ENCODE results near the gene COX19. TPM values are rescaled to one million over a fixed set of nuclear protein-coding genes. Genes with fewer than 3 reads are reported as not detected.

COX19 gene
- total and polyA plus RNA-seq, 2 of the 13 experiments (the other 11 are each of a cell fraction or from before 2014, with no cell fraction given), result 11.5 to 21.7 TPM

DNA sequence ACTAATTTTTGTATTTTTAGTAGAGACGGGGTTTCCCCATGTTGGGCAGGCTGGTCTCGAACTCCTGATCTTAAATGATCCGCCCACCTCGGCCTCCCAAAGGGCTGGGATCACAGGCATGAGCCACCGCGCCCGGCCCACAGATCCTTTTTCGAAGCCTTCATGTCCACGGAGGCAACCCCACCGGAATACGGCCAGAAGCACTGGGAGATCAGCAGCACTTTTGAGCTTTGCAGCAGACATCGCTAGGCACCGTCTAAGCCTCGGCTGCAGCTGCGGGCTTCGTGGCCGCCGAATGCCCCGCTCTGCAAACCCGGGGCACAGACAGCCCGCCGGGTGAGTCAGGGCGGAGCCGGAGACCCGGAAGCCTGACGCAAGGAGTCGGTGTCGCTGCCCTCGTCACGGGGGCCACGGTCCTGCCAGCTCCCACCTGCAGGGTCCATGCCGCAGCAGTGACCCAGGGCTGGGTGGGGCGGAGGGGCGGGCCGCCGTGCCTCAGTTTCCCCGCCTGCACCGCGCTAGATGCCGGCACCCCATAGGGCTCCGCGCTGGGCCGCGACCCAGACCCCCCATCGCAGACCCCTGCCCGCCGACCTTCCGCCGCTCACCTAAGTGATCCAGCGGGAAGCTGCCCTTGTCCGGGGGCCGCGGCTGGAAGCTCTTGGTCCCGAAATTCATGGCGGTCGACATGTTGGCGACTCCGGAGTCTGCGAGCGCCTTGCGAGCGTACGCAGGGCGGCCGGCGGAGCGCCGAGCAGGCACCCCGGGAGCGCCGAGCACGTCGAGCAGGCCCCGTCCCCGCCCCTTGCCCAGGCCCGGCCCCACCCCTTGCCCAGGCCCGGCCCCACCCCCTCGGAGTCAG, at the start of gene COX19 (continued):
- TF ChIP-seq ARNT (IDR thresholded peaks at IDR 0.05) (no peak), ZC3H13 (CRISPR knock-in tag; IDR thresholded peaks at IDR 0.05) (peak; percentile 69; the same call in 1 of the 2 replicates), KLF6 (CRISPR knock-in tag; IDR thresholded peaks at IDR 0.05) (no peak; the same call in 1 of the 2 replicates), ZFX (CRISPR knock-in tag; IDR thresholded peaks at IDR 0.05; ENCODE audit: low read depth) (peak; percentile 73), SIX4 (CRISPR knock-in tag; IDR thresholded peaks at IDR 0.05) (peak; percentile 18; the same call in 1 of the 2 replicates), ZNF367 (CRISPR knock-in tag; IDR thresholded peaks at IDR 0.05; ENCODE audit: borderline replicate concordance) (no peak), HDAC2 (CRISPR knock-in tag; IDR thresholded peaks at IDR 0.05) (0 out of 2 replicates have a peak, but pooled peaks have one; percentile 13), MEIS1 (CRISPR knock-in tag; IDR thresholded peaks at IDR 0.05; ENCODE audit: borderline replicate concordance) (peak; percentile 38; the same call in 1 of the 2 replicates), ZNF598 (CRISPR knock-in tag; IDR thresholded peaks at IDR 0.05; ENCODE audit: borderline replicate concordance) (peak; percentile 39; the same call in 1 of the 2 replicates), ZNF773 (CRISPR knock-in tag; IDR thresholded peaks at IDR 0.05; ENCODE audit: borderline replicate concordance) (peak; percentile 57; the same call in 1 of the 2 replicates), SAP130 (CRISPR knock-in tag; IDR thresholded peaks at IDR 0.05; ENCODE audit: low read depth) (peak; percentile 75), ZNF451 (CRISPR knock-in tag; IDR thresholded peaks at IDR 0.05) (peak; percentile 30; the same call in 1 of the 2 replicates), FOXK2 (IDR thresholded peaks at IDR 0.05) (no peak), AHR (CRISPR knock-in tag; IDR thresholded peaks at IDR 0.05) (peak; percentile 41; the same call in 1 of the 2 replicates), ZNF337 (CRISPR knock-in tag; IDR thresholded peaks at IDR 0.05; ENCODE audit: borderline replicate concordance, low read depth) (peak; percentile 68; the same call in 1 of the 2 replicates), SSRP1 (CRISPR knock-in tag; IDR thresholded peaks at IDR 0.05) (no peak), FOXK1 (CRISPR knock-in tag; IDR thresholded peaks at IDR 0.05; ENCODE audit: borderline replicate concordance, low read depth) (peak; percentile 55; the same call in 1 of the 2 replicates), ELF1 (CRISPR knock-in tag; IDR thresholded peaks at IDR 0.05) (peak; percentile 82)
- TF ChIP-seq, protein P1, sequence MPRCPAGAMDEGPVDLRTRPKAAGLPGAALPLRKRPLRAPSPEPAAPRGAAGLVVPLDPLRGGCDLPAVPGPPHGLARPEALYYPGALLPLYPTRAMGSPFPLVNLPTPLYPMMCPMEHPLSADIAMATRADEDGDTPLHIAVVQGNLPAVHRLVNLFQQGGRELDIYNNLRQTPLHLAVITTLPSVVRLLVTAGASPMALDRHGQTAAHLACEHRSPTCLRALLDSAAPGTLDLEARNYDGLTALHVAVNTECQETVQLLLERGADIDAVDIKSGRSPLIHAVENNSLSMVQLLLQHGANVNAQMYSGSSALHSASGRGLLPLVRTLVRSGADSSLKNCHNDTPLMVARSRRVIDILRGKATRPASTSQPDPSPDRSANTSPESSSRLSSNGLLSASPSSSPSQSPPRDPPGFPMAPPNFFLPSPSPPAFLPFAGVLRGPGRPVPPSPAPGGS (CRISPR knock-in tag; IDR thresholded peaks at IDR 0.05), result 0 out of 2 replicates have a peak, but pooled peaks have one; percentile 46
- TF ChIP-seq, protein P2, sequence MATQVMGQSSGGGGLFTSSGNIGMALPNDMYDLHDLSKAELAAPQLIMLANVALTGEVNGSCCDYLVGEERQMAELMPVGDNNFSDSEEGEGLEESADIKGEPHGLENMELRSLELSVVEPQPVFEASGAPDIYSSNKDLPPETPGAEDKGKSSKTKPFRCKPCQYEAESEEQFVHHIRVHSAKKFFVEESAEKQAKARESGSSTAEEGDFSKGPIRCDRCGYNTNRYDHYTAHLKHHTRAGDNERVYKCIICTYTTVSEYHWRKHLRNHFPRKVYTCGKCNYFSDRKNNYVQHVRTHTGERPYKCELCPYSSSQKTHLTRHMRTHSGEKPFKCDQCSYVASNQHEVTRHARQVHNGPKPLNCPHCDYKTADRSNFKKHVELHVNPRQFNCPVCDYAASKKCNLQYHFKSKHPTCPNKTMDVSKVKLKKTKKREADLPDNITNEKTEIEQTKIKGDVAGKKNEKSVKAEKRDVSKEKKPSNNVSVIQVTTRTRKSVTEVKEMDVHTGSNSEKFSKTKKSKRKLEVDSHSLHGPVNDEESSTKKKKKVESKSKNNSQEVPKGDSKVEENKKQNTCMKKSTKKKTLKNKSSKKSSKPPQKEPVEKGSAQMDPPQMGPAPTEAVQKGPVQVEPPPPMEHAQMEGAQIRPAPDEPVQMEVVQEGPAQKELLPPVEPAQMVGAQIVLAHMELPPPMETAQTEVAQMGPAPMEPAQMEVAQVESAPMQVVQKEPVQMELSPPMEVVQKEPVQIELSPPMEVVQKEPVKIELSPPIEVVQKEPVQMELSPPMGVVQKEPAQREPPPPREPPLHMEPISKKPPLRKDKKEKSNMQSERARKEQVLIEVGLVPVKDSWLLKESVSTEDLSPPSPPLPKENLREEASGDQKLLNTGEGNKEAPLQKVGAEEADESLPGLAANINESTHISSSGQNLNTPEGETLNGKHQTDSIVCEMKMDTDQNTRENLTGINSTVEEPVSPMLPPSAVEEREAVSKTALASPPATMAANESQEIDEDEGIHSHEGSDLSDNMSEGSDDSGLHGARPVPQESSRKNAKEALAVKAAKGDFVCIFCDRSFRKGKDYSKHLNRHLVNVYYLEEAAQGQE (IDR thresholded peaks at IDR 0.05; ENCODE audit: borderline replicate concordance in 1 of 2, low read depth in 1 of 2, low read length in 2 of 2), result peak in 1 of 2 experiments; percentile 26; a peak in 1 of 4 replicates
- TF ChIP-seq, protein P3, sequence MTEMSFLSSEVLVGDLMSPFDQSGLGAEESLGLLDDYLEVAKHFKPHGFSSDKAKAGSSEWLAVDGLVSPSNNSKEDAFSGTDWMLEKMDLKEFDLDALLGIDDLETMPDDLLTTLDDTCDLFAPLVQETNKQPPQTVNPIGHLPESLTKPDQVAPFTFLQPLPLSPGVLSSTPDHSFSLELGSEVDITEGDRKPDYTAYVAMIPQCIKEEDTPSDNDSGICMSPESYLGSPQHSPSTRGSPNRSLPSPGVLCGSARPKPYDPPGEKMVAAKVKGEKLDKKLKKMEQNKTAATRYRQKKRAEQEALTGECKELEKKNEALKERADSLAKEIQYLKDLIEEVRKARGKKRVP (CRISPR knock-in tag; IDR thresholded peaks at IDR 0.05), result peak in 1 of 2 experiments; percentile 78; a peak in 2 of 4 replicates
- TF ChIP-seq, protein P4, sequence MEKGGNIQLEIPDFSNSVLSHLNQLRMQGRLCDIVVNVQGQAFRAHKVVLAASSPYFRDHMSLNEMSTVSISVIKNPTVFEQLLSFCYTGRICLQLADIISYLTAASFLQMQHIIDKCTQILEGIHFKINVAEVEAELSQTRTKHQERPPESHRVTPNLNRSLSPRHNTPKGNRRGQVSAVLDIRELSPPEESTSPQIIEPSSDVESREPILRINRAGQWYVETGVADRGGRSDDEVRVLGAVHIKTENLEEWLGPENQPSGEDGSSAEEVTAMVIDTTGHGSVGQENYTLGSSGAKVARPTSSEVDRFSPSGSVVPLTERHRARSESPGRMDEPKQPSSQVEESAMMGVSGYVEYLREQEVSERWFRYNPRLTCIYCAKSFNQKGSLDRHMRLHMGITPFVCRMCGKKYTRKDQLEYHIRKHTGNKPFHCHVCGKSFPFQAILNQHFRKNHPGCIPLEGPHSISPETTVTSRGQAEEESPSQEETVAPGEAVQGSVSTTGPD (CRISPR knock-in tag; IDR thresholded peaks at IDR 0.05), result no peak
